Ascending aorta (tissue), 2 donors: Measurements from ENCODE around the gene SIVA1. TPM values are rescaled to one million over a fixed set of nuclear protein-coding genes. Genes with fewer than 3 reads are reported as not detected.

Experiments used
- DNase-seq, 2 donors: peaks; one replicate each; pipeline ENCODE4 v3.0.0-alpha.2; 2019; ENCODE audit warnings: low spot score in 2 of 2
- H3K27ac ChIP-seq, 2 donors: fragments of 200-600 bp; sonication (generic); one replicate each; pipeline ENCODE4 v1.5.1; 2016 to 2017; ENCODE audit warnings: mild to moderate bottlenecking in 1 of 2
- H3K27me3 ChIP-seq: fragments of 200-600 bp; sonication (generic); one replicate; pipeline ENCODE4 v1.5.1; 2017
- H3K36me3 ChIP-seq, 2 donors: fragments of 200-600 bp; sonication (generic); one replicate each; pipeline ENCODE4 v1.5.1; 2016
- H3K4me1 ChIP-seq, 2 donors: fragments of 200-600 bp; sonication (generic); one replicate each; pipeline ENCODE4 v1.5.1; 2016 to 2017; ENCODE audit warnings: mild to moderate bottlenecking in 1 of 2
- H3K4me3 ChIP-seq, 2 donors: fragments of 200-600 bp; sonication (generic); one replicate each; pipeline ENCODE4 v1.5.1; 2016 to 2017; ENCODE audit warnings: mild to moderate bottlenecking in 1 of 2
- H3K9me3 ChIP-seq, 2 donors: fragments of 200-600 bp; sonication (generic); one replicate each; pipeline ENCODE4 v1.5.1; 2016
- CTCF ChIP-seq, 3 experiments: fragments of 200-600 bp in 2 of 3; fragments of 450-650 bp in 1 of 3; sonication (generic) in 2 of 3; IDR thresholded peaks; one replicate each; pipeline ENCODE4 v1.5.1; 2016 to 2019; ENCODE audit warnings: antibody characterized with exemption in 3 of 3, mild to moderate bottlenecking in 1 of 3, moderate library complexity in 1 of 3
- intact Hi-C: fragments of 100-400 bp; cut with DNase I; formaldehyde crosslinking; loops from one replicate; pipeline ENCODE4 v1.15.1; 2023
- total RNA-seq: library from RNA; depleted of rRNA; stranded (reverse); fragments of >200 nt; gene quantifications from one replicate; pipeline ENCODE4 v1.1.0, GENCODE V29; 2016

The SIVA1 gene
- total RNA-seq, 1 donor from 2014 or later: 410 TPM

- peaks cover 13 to 18% of the 10 kb centered on the region in 2 donors for H3K4me1 ChIP-seq
- intact Hi-C loops: no loop called here
These were observed 49.6 kb downstream of the SIVA1 start for GRCh38 chr14:104802394-104803184.

GRCh38 chr14:104803280-104803911, 50.4 kb downstream of the SIVA1 start:
- Histone ChIP-seq H3K9me3 (no peaks in the 10 kb centered on the region), H3K27me3 (no peaks in the 10 kb centered on the region), H3K4me1 (peaks cover 13 to 18% of the 10 kb centered on the region in 2 donors), H3K27ac (no peak overlapping the region), H3K4me3 (no peak overlapping the region), H3K36me3 (no peaks in the 10 kb centered on the region)
- intact Hi-C loops: no loop called here
- no peak for DNase-seq
- no peak for TF ChIP-seq CTCF (IDR thresholded peaks at IDR 0.05)

More at GRCh38 chr14:104802394-104803184, 49.6 kb downstream of the SIVA1 start:
- no peak for DNase-seq
- Histone ChIP-seq H3K9me3 (no peaks in the 10 kb centered on the region), H3K27me3 (no peaks in the 10 kb centered on the region), H3K36me3 (no peaks in the 10 kb centered on the region), H3K4me3 (no peak overlapping the region), H3K27ac (no peak overlapping the region)
- no peak for TF ChIP-seq CTCF (IDR thresholded peaks at IDR 0.05)

GRCh38 chr14:104803912-104804410, 51.0 kb downstream of the SIVA1 start:
- no peak for DNase-seq
- H3K4me3 ChIP-seq: no peak overlapping the region
- intact Hi-C loops: no loop called here
- no peak for TF ChIP-seq CTCF (IDR thresholded peaks at IDR 0.05)
- H3K4me1 ChIP-seq: peaks cover 13 to 18% of the 10 kb centered on the region in 2 donors
- no peaks in the 10 kb centered on the region for H3K27me3 ChIP-seq
- H3K9me3 ChIP-seq: no peaks in the 10 kb centered on the region
- H3K36me3 ChIP-seq: no peaks in the 10 kb centered on the region
- H3K27ac ChIP-seq: no peak overlapping the region

GRCh38 chr14:104804481-104805325, 51.8 kb downstream of the SIVA1 start:
- Histone ChIP-seq H3K27ac (peak overlapping the region; percentile 19 to 38), H3K27me3 (no peaks in the 10 kb centered on the region), H3K36me3 (no peaks in the 10 kb centered on the region), H3K9me3 (no peaks in the 10 kb centered on the region), H3K4me3 (no peak overlapping the region), H3K4me1 (peaks cover 11 to 15% of the 10 kb centered on the region in 2 donors)
- intact Hi-C loops: no loop called here
- DNase-seq: no peak
- TF ChIP-seq CTCF (IDR thresholded peaks at IDR 0.05): no peak

- intact Hi-C loops: no loop called here
- no peak for DNase-seq
- no peaks in the 10 kb centered on the region for H3K36me3 ChIP-seq
- no peaks in the 10 kb centered on the region for H3K27me3 ChIP-seq
- TF ChIP-seq CTCF (IDR thresholded peaks at IDR 0.05): no peak
- peaks cover 9 to 11% of the 10 kb centered on the region in 2 donors for H3K4me1 ChIP-seq
- H3K9me3 ChIP-seq: no peaks in the 10 kb centered on the region
- no peak overlapping the region for H3K4me3 ChIP-seq
- peak overlapping the region; percentile 19 to 66 for H3K27ac ChIP-seq
These were observed 52.4 kb downstream of the SIVA1 start for GRCh38 chr14:104805326-104805678.
